Measurements from ENCODE around the gene U2SURP. TPM values are rescaled to one million over a fixed set of nuclear protein-coding genes. Genes with fewer than 3 reads are reported as not detected.
"Not testable (repeated sequence)": the region's sequence is repeated elsewhere in the genome, so short reads cannot be mapped to it uniquely, and the experiment has no call there.

Gene U2SURP
- total and polyA plus RNA-seq, 2 donors (not counting 3 experiments of a cell fraction or from before 2014, with no cell fraction given): 12.6 to 92.4 TPM

DNA sequence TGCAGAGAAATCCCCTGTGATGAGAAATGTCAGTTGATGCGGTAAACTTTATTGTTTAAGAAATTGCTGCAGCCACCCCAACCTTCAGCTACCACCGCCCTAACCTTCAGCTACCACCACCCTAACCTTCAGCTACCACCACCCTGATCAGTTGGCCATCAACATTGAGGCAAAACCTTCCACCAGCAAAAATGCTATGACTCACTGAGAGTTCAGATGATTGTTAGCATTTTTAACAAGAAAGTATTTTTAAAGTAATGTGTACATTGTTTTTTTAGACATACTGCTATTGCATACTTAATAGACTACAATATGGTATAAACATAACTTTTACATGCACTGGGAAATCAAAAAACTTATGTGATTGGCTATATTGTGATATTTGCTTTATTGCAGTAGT, 30.0 kb downstream of the U2SURP start:
- H3K27me3 ChIP-seq (ENCODE audit: control insufficient read depth in 2 of 2, insufficient read depth in 2 of 2, low read length in 2 of 2): no peaks in the 10 kb centered on the region
- ChIA-PET POLR2A (no interaction called here), CTCF (interaction anchor here (1.8 kb wide), 1 partner anchor 9 kb away, joined by 5 read pairs; no protein-coding TSS in a partner anchor)
- no peaks in the 10 kb centered on the region for H3K9me3 ChIP-seq (replicated peaks; ENCODE audit: control insufficient read depth, insufficient read depth, low read length)
- no peak overlapping the region for H3K27ac ChIP-seq (ENCODE audit: insufficient read depth, low read depth, low read length)
- no TSS peak for BruUV-seq (replicated peaks)
- no peak for TF ChIP-seq EZH2 (IDR thresholded peaks at IDR 0.05; ENCODE audit: borderline replicate concordance, low read depth, low read length, severe bottlenecking)
- no peak for TF ChIP-seq FOS (IDR thresholded peaks at IDR 0.05; ENCODE audit: borderline replicate concordance, insufficient read depth, low read length)
- TF ChIP-seq POLR2AphosphoS5 (IDR thresholded peaks at IDR 0.05; ENCODE audit: insufficient read depth, low read depth, low read length): no peak
- no peak for TF ChIP-seq MAX (IDR thresholded peaks at IDR 0.05; ENCODE audit: insufficient read depth, insufficient read length)
- TF ChIP-seq MYC (IDR thresholded peaks at IDR 0.05; ENCODE audit: low read depth, low read length): no peak
- TF ChIP-seq CTCF (IDR thresholded peaks at IDR 0.05; ENCODE audit: extremely low read depth in 1 of 2, insufficient read depth in 1 of 2, low read depth in 1 of 2, low read length in 2 of 2): no peak
- TF ChIP-seq POLR2A (IDR thresholded peaks at IDR 0.05; ENCODE audit: low read depth, low read length): no peak
- TF ChIP-seq GATA2 (IDR thresholded peaks at IDR 0.05; ENCODE audit: insufficient read depth, insufficient read length, low read depth, low read length): no peak
- no peak for TF ChIP-seq JUN (IDR thresholded peaks at IDR 0.05; ENCODE audit: borderline replicate concordance, insufficient read depth, insufficient read length, low read depth)
- no peak for FAIRE-seq
- peaks cover 0 to 15% of the 10 kb centered on the region in 2 experiments for H3K36me3 ChIP-seq (ENCODE audit: control insufficient read depth in 2 of 2, extremely low read depth in 1 of 2, insufficient read depth in 2 of 2, low read length in 2 of 2)
- H2AFZ ChIP-seq (ENCODE audit: low read depth, low read length): no peak overlapping the region
- no peaks in the 10 kb centered on the region for H4K20me1 ChIP-seq (replicated peaks; ENCODE audit: control insufficient read depth, extremely low read depth, insufficient read depth, low read length)
- H3K4me3 ChIP-seq (replicated peaks in 1 of 3; ENCODE audit: insufficient read depth in 1 of 3, low read depth in 1 of 3, low read length in 3 of 3): no peak overlapping the region
- intact Hi-C loops (cut with micrococcal nuclease): no loop called here
- dilution Hi-C loops (cut with MboI; ENCODE audit: extremely low pct_ligation_motif_present, low sequenced_read_pairs): no loop called here
- H3K4me2 ChIP-seq (ENCODE audit: insufficient read depth, low read length): no peak overlapping the region
- H3K79me2 ChIP-seq (ENCODE audit: control insufficient read depth, insufficient read depth, low read length): no peaks in the 10 kb centered on the region
- H3K9ac ChIP-seq (replicated peaks; ENCODE audit: extremely low read depth, insufficient read depth, low read length): no peak overlapping the region
- no peaks in the 10 kb centered on the region for H3K4me1 ChIP-seq (ENCODE audit: control insufficient read depth, extremely low read depth, insufficient read depth, low read length)
- H3K9me1 ChIP-seq (replicated peaks; ENCODE audit: control insufficient read depth, extremely low read depth, insufficient read depth, low read length): no peaks in the 10 kb centered on the region
- no peak for DNase-seq (ENCODE audit: low read depth, low spot score)

GRCh38 chr3:143031796-143032387, 30.5 kb downstream of the U2SURP start:
- BruUV-seq (replicated peaks); H3K79me2 ChIP-seq (ENCODE audit: control insufficient read depth, insufficient read depth, low read length); H2AFZ ChIP-seq (ENCODE audit: low read depth, low read length); H3K4me3 ChIP-seq (replicated peaks in 1 of 3; ENCODE audit: insufficient read depth in 1 of 3, low read depth in 1 of 3, low read length in 3 of 3); DNase-seq (ENCODE audit: low read depth, low spot score); dilution Hi-C loops (cut with MboI; ENCODE audit: extremely low pct_ligation_motif_present, low sequenced_read_pairs); POLR2A ChIA-PET; H3K4me1 ChIP-seq (ENCODE audit: control insufficient read depth, extremely low read depth, insufficient read depth, low read length); H3K9me1 ChIP-seq (replicated peaks; ENCODE audit: control insufficient read depth, extremely low read depth, insufficient read depth, low read length); H3K27ac ChIP-seq (ENCODE audit: insufficient read depth, low read depth, low read length); intact Hi-C loops (cut with micrococcal nuclease); H3K9me3 ChIP-seq (replicated peaks; ENCODE audit: control insufficient read depth, insufficient read depth, low read length); FAIRE-seq; H3K9ac ChIP-seq (replicated peaks; ENCODE audit: extremely low read depth, insufficient read depth, low read length); H4K20me1 ChIP-seq (replicated peaks; ENCODE audit: control insufficient read depth, extremely low read depth, insufficient read depth, low read length); H3K27me3 ChIP-seq (ENCODE audit: control insufficient read depth in 2 of 2, insufficient read depth in 2 of 2, low read length in 2 of 2); H3K4me2 ChIP-seq (ENCODE audit: insufficient read depth, low read length): not testable (repeated sequence)
- CTCF ChIA-PET: interaction anchor here (1.8 kb wide), 1 partner anchor 8 kb away, joined by 5 read pairs; no protein-coding TSS in a partner anchor
- H3K36me3 ChIP-seq (ENCODE audit: control insufficient read depth in 2 of 2, extremely low read depth in 1 of 2, insufficient read depth in 2 of 2, low read length in 2 of 2): peaks cover 0 to 15% of the 10 kb centered on the region in 2 experiments
